Fibroblast of gingiva (primary cell): Measurements from ENCODE around the gene BMPR1A.

ENCODE experiments used
- DNase-seq: peaks from one replicate; pipeline ENCODE4 v3.0.0-alpha.2; 2011; ENCODE audit warnings: low read depth

The BMPR1A gene

GRCh38 chr10:86756511-86757112, at the start of gene BMPR1A:
TSS of gene BMPR1A (plus strand) at chr10:86756619. CDS start at chr10:86876019, 119,400 bp downstream.
- DNase-seq, result peak; percentile 90

DNA sequence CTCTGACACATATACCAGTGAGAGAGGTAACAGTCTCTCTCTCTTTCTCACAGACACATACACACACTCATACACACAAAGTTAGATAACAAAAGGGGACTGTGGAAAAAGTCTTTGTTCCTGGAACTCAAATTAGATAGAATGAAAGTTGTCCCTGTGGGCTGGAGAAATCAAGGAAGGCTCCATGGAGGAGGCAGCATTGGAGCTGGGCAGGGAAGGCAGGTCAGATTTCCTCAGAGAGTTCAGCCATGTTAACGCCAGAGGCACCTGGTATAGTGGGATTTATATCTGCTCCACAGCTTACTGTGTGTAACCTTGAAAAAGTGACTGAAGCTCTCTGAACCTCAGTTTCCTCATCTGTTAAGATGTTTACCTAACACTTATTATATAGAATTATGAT, 49.4 kb upstream of the BMPR1A start:
- no peak for DNase-seq

GRCh38 chr10:86707505-86707904, 48.9 kb upstream of the BMPR1A start:
- DNase-seq, result no peak

DNA sequence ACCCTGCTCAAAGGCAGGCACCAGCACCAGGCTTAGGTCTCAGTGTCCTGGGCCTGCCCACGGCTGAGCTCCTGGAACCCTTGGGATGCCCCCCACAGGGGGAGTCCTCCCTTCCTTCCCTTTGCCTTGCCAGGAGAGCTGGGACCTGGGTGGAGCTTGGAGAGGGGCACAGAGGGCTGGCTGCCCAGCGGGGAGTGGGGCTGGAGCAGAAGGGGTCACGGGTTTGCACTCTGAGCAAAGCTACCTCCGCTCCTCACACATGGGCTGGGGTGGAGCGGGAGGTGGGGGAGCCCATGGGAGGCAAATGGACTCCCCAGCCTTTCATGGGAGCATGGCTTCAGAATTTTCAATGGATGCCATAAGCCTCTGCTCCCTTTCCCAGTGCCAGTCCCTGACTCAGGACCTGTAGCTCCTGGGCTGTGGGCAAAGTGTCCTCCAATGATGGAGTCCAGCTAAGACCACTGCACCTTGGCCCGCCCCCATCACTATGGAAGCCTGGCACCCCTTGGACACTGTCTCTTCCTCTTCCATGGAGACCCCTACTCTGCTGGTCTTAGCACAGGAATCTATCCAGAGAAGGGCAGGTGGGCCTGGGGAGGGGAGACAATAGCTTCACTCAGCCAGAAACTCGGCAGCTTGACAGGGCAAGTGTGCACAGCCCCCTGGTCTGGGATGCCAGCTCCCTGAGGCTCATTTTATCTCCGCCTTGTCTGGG, 48.2 kb upstream of the BMPR1A start:
- DNase-seq, result no peak

DNA sequence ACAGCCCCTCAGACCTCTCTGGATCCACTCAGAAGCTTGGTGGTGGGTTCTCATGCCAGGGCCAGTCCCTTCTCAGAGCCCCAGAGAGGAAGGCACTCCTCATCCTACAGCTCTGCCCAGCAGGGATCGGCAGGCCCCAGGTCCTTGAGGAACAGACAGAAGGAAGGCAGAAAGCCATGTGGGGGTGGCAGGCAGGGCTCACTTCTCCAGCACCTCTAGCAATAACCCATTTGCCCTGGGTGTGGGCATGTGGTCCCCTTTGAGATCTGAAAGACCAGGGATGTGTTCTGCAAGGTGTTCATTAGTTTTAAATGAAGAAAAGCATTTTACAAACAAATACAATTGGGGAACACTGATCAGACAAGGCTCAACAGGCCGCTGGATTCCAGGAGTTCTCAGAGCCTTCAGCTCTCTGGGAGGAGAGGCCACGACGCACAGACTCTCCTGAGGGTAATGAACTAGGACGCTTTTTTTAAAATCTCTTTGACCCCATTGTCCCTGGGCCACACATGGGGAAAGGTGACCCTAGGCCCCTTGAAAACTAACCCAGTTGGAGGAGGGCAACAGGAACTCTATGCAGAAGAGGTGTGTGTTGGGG, 47.5 kb upstream of the BMPR1A start:
- DNase-seq, result no peak

DNA sequence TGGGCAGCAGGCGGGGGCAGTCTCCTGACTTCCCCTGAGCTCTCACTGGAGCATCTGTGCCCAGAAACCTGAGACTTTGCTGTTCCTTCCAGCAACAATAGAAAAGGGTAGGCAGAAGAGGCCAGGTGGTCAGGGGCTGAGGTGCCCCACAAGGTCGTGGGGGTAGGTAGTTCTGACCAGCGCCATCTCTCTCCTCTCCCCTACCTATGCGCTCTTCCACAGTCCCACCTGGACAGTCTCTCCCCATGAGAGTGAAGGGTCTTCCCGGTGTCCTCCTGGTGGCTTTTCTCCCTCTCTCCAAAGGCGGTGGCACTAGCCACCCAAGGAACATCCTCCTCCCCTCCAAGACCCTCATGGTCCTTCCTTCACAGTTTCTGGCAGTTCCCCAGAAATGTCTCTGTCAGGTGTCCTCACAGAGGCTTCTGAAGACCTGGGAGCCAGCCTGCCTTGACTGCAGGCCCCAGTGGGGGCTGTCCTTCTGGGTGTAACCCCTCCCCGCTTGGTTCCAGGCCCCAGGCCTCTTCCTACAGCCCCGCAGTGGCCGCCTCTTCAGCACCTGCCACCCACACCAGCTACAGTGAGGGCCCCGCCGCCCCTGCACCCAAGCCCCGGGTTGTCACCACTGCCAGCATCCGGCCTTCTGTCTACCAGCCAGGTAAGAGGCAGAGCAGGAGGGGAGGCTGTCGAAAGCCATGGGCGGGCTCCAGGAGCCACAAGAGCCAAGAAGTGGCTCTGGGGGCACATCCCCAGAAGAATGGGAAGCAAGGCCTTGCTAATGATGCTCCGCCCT, 46.8 kb upstream of the BMPR1A start:
- DNase-seq, result no peak

DNA sequence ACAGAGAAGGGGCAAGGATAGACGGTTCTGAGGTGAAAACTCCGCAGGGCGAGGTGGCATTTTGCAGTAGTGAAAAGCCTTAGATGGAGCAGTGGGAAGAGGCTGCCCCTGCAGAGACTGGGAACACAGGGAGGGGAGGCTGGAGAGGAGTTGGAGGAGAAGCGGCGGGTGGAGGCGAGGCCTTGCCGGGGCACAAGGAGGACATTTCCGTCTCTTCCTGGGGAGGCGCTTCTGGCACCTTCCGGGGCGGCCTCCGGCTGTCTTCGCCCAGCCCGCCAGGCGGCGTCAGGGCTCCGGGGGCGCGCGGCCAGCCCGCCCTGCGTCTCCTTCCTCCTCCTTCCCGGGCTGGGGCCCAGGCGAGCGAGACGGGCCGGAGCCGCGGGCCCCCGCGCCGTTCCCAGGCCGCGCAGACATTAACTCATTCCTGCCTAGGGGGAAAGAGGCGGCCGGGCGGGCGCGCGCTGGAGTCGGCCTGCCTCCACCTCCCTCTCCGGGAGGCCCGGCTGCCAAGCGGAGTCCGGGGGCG, 45.4 kb upstream of the BMPR1A start:
- peak; percentile 89 for DNase-seq

DNA sequence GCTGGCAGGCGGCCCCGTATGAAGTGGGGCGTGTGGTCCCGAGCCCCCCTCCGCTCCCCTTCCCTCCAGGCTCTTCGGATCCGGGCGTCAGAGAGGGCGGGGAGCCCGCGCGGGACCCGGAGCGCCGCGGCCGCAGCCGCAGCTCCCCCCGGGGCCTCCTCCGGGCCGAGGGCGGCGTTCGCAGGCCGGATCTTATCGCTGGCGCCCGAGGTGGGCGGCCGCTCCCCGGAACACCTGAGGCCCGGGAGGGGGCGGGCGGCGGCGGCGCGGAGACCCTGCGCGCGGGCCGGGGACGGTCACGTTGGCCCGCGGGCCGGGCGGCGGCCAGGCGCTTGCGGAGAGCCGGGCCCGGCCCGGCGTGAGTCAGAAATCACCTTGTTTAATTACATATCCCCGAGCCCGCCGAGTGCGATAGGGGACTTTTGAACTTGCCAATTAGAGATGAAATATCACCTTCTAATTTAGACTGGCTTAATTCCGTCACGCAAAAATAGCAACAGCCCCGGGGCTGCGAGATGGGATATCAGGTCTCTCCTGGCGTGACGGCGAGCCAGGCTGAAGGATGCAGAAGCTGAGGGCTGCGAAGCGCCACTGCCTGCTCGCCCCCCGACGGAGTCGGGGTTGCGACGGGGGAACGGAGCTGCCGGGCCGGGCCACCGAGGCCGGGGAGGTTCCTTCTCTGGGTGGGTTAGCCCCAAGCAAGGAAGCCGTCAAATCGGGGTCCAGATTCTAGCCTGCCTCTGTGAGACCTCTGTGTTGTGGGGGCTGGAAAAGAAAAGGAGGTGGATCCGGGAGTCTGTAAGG, 44.7 kb upstream of the BMPR1A start:
- DNase-seq, result peak; percentile 29

DNA sequence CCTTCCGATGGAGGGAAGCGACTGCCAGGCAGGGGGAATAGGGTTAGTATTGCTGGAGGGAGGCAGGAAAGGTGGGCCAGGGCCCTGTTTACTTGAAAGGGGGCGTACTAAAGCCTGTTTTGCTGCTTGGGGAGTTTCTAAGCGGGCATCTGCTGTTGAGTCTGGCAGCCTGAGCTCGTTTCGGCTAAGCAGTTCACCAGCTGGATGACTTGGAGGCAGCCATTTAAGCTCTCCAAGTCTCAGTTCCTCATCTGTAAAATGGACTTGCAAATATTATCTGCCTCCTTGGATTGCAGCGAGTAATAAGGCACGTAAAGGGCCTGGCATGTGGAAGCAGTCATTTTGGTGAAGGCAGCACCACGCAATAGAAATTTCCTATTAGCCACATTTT, 44.1 kb upstream of the BMPR1A start:
- DNase-seq, result no peak

DNA sequence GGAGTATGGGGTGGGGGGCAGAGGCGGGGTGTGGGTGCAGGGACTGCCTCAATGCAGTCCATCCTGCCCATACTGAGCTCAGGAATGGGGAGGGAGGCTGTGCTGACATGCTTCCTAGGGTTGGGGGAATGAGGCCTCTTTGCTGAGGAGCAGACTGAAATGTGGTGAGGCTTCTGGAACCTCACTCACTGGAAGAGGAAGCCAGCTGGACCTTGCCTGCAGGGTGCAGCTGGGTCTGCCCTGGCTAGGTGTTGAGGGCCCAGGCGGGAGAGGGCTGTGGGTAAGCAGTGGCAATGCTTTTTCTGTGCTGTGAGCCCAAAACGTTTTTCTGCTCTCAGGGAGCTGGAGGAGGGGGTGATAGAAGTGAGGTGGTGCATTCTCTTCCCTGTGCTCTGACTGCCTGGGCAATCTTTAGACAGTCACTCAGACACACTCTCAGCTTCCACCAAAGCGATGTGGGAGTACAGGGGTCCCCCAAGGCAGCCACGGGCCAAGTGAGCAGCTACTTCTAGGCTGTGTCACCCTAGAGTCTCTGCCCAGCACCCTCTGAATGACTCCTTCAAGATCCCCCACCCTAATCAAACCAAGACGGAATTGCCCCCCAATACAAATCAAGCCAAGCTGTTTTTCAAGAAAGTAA, 41.1 kb upstream of the BMPR1A start:
- DNase-seq, result no peak

GRCh38 chr10:86715836-86716235, 40.6 kb upstream of the BMPR1A start:
- no peak for DNase-seq

DNA sequence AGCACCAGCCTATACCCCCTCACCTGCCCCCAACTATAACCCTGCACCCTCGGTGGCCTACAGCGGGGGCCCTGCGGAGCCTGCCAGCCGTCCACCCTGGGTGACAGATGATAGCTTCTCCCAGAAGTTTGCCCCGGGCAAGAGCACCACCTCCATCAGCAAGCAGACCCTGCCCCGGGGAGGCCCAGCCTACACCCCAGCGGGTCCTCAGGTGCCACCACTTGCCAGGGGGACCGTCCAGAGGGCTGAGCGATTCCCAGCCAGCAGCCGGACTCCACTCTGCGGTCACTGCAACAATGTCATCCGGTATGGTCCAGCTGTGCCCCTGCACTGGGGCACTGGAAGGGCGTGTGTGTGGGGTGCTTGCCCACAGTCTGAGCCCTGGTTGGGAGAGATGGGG, 40.0 kb upstream of the BMPR1A start:
- no peak for DNase-seq

GRCh38 chr10:86718556-86718955, 37.9 kb upstream of the BMPR1A start:
- DNase-seq, result no peak

- DNase-seq, result no peak
Observed at GRCh38 chr10:86721232-86721631, 35.2 kb upstream of the BMPR1A start.

- DNase-seq, result no peak
Observed at GRCh38 chr10:86723009-86723408, 33.4 kb upstream of the BMPR1A start.

GRCh38 chr10:86724445-86724844, 32.0 kb upstream of the BMPR1A start:
- DNase-seq, result no peak

DNA sequence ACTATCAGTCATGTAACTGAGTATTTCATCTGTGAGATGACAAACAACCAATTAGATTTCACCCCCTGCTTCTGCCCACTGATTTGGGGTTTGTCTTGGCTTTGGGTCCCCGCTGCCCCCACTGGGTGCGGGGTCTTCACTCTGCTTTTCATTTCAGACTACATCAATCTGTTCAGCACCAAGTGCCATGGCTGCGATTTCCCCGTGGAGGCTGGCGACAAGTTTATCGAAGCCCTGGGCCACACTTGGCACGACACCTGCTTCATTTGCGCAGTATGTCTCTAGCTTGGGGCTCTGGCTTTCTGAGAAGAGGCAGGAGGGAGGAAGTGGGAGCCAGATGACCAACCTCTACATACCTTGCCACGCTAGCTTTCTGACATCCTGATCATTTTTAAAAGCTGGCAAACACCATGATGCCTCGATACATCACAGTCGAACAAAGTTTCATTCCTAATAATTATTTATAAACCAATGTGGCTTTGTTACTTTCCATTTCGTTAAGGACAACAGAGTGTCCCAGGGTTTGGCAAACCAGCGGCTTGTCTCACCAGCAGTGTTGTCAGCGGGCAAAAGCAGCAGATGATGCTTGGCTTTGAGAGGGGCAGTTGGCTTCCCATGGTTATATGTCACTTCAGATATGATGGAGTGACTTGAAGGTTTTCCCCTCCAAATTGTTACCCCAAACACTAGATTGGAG, 30.3 kb upstream of the BMPR1A start:
- DNase-seq, result no peak

- DNase-seq, result no peak
Observed at GRCh38 chr10:86726677-86726999, 29.8 kb upstream of the BMPR1A start.

- no peak for DNase-seq
Observed at GRCh38 chr10:86727470-86727869, 28.9 kb upstream of the BMPR1A start.

DNA sequence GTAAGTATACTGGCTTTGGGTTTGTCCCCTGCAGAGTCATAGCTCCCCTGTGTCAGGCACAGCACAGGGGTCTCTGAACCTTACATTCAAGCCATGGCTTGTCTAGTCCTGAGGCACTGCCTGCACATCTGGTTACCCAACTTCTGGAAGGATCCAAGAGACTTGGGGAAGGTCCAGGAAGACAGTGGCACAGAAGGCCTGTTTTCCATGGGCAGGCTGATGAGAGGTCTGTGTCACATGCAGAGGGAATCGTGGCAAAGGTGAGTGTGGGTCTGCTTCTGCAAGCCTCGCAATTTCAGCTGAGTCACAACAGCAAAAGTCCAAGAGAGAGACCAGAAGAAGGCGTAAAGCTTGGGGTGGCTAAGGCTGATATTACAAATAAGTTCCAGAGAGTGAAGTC, 28.4 kb upstream of the BMPR1A start:
- DNase-seq, result peak; percentile 34

DNA sequence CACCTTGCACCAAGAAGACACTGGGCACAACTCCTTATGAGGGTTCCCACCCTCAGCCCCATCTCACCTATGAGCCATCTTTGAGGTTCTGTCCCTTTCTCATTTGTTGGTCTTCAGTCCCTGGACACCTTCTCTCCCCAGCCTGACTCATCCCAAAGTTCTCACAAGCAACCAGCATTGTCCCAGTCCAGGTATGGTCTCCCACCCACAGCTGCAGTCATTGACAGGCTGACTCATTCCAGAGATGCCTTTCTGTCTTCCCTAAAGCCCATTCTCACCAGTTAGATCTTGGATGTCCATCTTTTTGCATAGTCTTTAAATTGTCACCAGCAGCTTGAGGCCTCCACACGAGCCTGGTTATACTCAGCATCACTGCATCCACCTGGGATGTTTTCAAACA, 26.7 kb upstream of the BMPR1A start:
- DNase-seq, result no peak
